Activated CD8-positive, alpha-beta T cell treated with anti-CD3 and anti-CD28 coated beads for 36 hours (primary cell): ENCODE results near the gene NSD2. TPM values are rescaled to one million over a fixed set of nuclear protein-coding genes. Genes with fewer than 3 reads are reported as not detected.

ENCODE experiments used
- ATAC-seq: fragments of 200-7000 bp; cut with Tn5 transposase; one replicate; pipeline ENCODE4 v1.10.0; 2021; ENCODE audit warnings: mild to moderate bottlenecking, moderate library complexity
- CTCF ChIA-PET: fragments of 350-600 bp; sonication (Branson Sonifier 250); formaldehyde crosslinking; loops from one replicate; lab custom pipeline; 2021; ENCODE audit warnings: antibody characterized with exemption; lab: Charles Lee
- POLR2A ChIA-PET: fragments of 350-600 bp; sonication (Branson Sonifier 250); formaldehyde crosslinking; loops from one replicate; lab custom pipeline; 2021; ENCODE audit warnings: antibody characterized with exemption; lab: Charles Lee
- DNase-seq: peaks from one replicate; pipeline ENCODE4 v3.0.0-alpha.2; 2020
- H3K27ac Mint-ChIP-seq: one replicate; pipeline ENCODE4 v1.8.0; 2021; ENCODE audit warnings: mild to moderate bottlenecking, mixed read lengths
- H3K27me3 Mint-ChIP-seq: one replicate; pipeline ENCODE4 v1.8.0; 2021; ENCODE audit warnings: mixed read lengths
- H3K36me3 Mint-ChIP-seq: one replicate; pipeline ENCODE4 v1.8.0; 2021; ENCODE audit warnings: low read depth, mixed read lengths
- H3K4me1 Mint-ChIP-seq: one replicate; pipeline ENCODE4 v1.8.0; 2021; ENCODE audit warnings: low read depth, mixed read lengths
- H3K4me3 Mint-ChIP-seq: one replicate; pipeline ENCODE4 v1.8.0; 2021; ENCODE audit warnings: mild to moderate bottlenecking, moderate library complexity, mixed read lengths
- H3K9me3 Mint-ChIP-seq: one replicate; pipeline ENCODE4 v1.8.0; 2021; ENCODE audit warnings: mixed read lengths
- CTCF ChIP-seq: fragments of 200-600 bp; IDR thresholded peaks from one replicate; pipeline ENCODE4 v1.8.0; 2022; ENCODE audit warnings: antibody characterized with exemption, mild to moderate bottlenecking
- intact Hi-C: fragments of 100-400 bp; cut with micrococcal nuclease; formaldehyde crosslinking; loops from one replicate; pipeline ENCODE4 v1.10.0; 2022
- total RNA-seq, 2 experiments: library from RNA; stranded (reverse); gene quantifications; one replicate each; pipeline ENCODE4 v1.2.3, GENCODE V29; 2021

The NSD2 gene
- total RNA-seq, 2 experiments from 2014 or later = 219 TPM

GRCh38 chr4:1850276-1850675 is 20.9 kb upstream of the NSD2 start:
- ATAC-seq (no peak), DNase-seq (no peak)
- no peak for TF ChIP-seq CTCF
- H3K4me1 Mint-ChIP-seq = peaks cover 35% of the 10 kb centered on the region
- H3K27me3 Mint-ChIP-seq = no peaks in the 10 kb centered on the region
- CTCF ChIA-PET = no interaction called here
- no peaks in the 10 kb centered on the region for H3K9me3 Mint-ChIP-seq
- H3K4me3 Mint-ChIP-seq = no peak overlapping the region
- POLR2A ChIA-PET = interaction anchor here (0.8 kb wide), 1 partner anchor 158 kb away, joined by 3 read pairs; the partner anchor contains the start of gene NELFA
- intact Hi-C loops = loop anchor here (10.0 kb wide), 1 partner anchor 55 kb away; no protein-coding TSS in a partner anchor
- peaks cover 27% of the 10 kb centered on the region for H3K36me3 Mint-ChIP-seq
- H3K27ac Mint-ChIP-seq = no peak overlapping the region

GRCh38 chr4:1851160-1851559 is 20.0 kb upstream of the NSD2 start:
- POLR2A ChIA-PET = interaction anchor here (2.1 kb wide), 1 partner anchor 19 kb away, joined by 6 read pairs; the partner anchor contains the start of gene NSD2
- no peak for TF ChIP-seq CTCF
- no peaks in the 10 kb centered on the region for H3K27me3 Mint-ChIP-seq
- intact Hi-C loops = loop anchor here (10.0 kb wide), 1 partner anchor 54 kb away; no protein-coding TSS in a partner anchor
- H3K4me1 Mint-ChIP-seq = peaks cover 35% of the 10 kb centered on the region
- ATAC-seq (no peak), DNase-seq (no peak)
- H3K27ac Mint-ChIP-seq = no peak overlapping the region
- H3K9me3 Mint-ChIP-seq = no peaks in the 10 kb centered on the region
- H3K4me3 Mint-ChIP-seq = no peak overlapping the region
- CTCF ChIA-PET = interaction anchor here (1.0 to 1.1 kb wide), 2 partner anchors 21 to 49 kb away, joined by 3 to 6 read pairs; no protein-coding TSS in a partner anchor
- H3K36me3 Mint-ChIP-seq = peaks cover 25% of the 10 kb centered on the region

GRCh38 chr4:1851575-1852410 is 19.4 kb upstream of the NSD2 start:
- no peak for ATAC-seq
- ChIA-PET POLR2A (interaction anchor here (0.7 to 2.1 kb wide), 2 partner anchors 19 to 129 kb away, joined by 3 to 6 read pairs; partner anchors contain the start of gene NSD2), CTCF (interaction anchor here (1.0 to 1.7 kb wide), 3 partner anchors 21 to 48 kb away, joined by 3 to 6 read pairs (median 4); no protein-coding TSS in a partner anchor)
- Mint-ChIP-seq H3K27ac (no peak overlapping the region), H3K4me1 (peaks cover 36% of the 10 kb centered on the region), H3K27me3 (no peaks in the 10 kb centered on the region), H3K9me3 (no peaks in the 10 kb centered on the region), H3K36me3 (peaks cover 20% of the 10 kb centered on the region), H3K4me3 (no peak overlapping the region)
- no peak for TF ChIP-seq CTCF
- no peak for DNase-seq
- intact Hi-C loops = loop anchor here (10.0 kb wide), 1 partner anchor 53 kb away; no protein-coding TSS in a partner anchor

GRCh38 chr4:1852904-1853623 is 18.1 kb upstream of the NSD2 start:
- peaks cover 17% of the 10 kb centered on the region for H3K36me3 Mint-ChIP-seq
- H3K27ac Mint-ChIP-seq = no peak overlapping the region
- ChIA-PET POLR2A (interaction anchor here (0.9 to 2.1 kb wide), 3 partner anchors 10 to 17 kb away, joined by 3 to 6 read pairs (median 4); partner anchors contain the start of gene NSD2), CTCF (interaction anchor here (1.7 kb wide), 1 partner anchor 46 kb away, joined by 4 read pairs; no protein-coding TSS in a partner anchor)
- peak overlapping the region; percentile 30 for H3K4me3 Mint-ChIP-seq
- intact Hi-C loops = loop anchor here (10.0 kb wide), 1 partner anchor 52 kb away; no protein-coding TSS in a partner anchor
- peaks cover 45% of the 10 kb centered on the region for H3K4me1 Mint-ChIP-seq
- no peak for TF ChIP-seq CTCF
- no peak for DNase-seq
- no peak for ATAC-seq
- no peaks in the 10 kb centered on the region for H3K27me3 Mint-ChIP-seq
- H3K9me3 Mint-ChIP-seq = no peaks in the 10 kb centered on the region
